NCI-H526 treated with DMSO at 0.1 percent for 48 hours (cell line): ENCODE data around the gene SLC29A2.

Source experiments
- DNase-seq: peaks from one replicate; lab custom pipeline; 2025; lab: John Stamatoyannopoulos, UW

Gene SLC29A2

DNA sequence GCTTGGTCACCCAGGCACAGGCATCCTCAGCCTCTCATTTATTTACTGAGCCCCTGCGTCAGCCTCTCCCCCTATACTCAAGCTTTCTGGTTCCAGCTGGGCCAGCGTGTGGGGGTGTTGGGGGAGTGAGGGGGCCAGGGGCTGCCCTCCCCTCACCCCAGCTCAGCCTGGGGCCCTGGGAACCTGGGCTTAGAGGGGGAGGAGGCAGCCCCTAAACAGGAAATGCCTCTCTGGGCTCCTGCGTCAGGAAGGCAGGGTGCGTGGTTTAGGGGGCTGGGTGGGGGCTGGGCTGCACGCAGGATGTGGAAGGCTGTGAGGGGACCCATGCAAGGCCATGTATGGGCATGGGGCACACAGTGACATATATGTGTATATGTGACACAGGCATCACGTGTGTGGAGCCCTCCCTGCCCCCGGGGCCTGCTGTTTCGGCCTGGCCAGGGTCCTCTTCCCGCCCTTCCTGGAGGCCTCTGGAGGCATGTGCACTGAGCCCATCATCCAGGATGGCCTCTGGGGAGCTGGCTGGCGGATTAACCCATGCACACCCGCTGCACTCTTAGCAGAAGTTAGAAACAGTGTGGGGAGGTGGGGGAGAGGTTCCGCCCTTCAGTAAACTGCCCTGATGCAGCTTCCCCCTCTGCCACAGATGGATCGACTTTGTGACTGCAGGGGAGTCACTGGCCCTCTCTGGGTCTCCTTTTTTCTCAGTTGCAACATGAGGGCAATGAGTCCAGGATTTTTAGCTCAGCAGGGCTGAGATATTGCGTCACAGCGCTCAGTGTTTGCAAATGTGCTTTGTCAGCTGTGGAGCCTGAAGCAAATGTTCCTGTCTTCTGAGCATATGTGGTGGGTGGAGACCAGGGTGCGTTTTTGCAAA, 53.6 kb downstream of the SLC29A2 start:
- no peak for DNase-seq

- DNase-seq, result no peak
These were observed 54.2 kb downstream of the SLC29A2 start for GRCh38 chr11:66317322-66317722.

DNA sequence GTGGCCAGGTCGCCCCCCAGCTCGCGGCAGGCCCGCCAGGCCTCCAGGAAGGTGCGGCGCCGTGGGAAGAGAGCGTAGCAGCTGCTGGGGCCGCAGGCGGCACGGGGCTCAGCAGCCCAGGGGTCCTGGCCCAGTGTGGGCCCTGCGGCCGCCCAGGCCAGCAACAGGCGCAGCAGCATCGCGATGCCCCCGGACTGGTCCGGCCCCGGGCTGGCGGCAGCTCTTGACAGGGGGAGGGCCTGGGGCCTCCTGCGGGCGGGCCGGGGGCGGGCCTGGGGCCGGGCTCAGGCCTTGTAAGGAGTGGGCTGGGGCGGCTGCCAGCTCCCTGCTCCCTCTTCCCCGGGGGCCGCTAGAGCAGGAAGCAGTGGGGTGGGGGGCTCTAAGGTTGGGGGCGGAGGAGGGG, 54.7 kb downstream of the SLC29A2 start, which contains the start of gene CD248:
CD248 (minus strand) TSS at position 196 of the 403 bp plus-strand sequence; CDS start at position 179, 17 bp downstream.
- no peak for DNase-seq

- DNase-seq, result no peak
These were observed 55.4 kb downstream of the SLC29A2 start for GRCh38 chr11:66315921-66316811.

DNA sequence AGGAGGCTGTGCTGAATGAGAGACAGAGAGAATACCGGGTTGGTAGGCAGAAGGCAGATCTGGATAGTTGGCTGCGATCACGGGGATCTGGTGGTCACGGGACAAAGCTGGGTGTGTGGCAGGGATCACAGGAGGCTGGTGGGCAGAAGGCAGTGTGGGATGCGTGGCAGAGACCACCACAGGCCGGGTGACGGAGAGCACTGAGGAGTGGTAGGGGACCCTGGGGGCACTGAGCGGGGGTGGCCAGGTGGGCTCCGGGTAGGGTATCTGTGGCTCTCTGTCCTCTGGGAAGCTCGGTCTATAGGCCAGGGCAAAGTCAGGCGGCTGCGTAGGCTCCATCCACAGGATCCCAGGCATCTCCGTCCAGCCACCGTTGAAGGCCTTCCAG, 56.1 kb downstream of the SLC29A2 start:
- DNase-seq, result no peak

GRCh38 chr11:66314561-66315497, 56.7 kb downstream of the SLC29A2 start:
- DNase-seq, result no peak

GRCh38 chr11:66314186-66314501, 57.4 kb downstream of the SLC29A2 start:
- DNase-seq, result no peak

- DNase-seq, result no peak
These were observed 58.0 kb downstream of the SLC29A2 start for GRCh38 chr11:66313321-66314185.

DNA sequence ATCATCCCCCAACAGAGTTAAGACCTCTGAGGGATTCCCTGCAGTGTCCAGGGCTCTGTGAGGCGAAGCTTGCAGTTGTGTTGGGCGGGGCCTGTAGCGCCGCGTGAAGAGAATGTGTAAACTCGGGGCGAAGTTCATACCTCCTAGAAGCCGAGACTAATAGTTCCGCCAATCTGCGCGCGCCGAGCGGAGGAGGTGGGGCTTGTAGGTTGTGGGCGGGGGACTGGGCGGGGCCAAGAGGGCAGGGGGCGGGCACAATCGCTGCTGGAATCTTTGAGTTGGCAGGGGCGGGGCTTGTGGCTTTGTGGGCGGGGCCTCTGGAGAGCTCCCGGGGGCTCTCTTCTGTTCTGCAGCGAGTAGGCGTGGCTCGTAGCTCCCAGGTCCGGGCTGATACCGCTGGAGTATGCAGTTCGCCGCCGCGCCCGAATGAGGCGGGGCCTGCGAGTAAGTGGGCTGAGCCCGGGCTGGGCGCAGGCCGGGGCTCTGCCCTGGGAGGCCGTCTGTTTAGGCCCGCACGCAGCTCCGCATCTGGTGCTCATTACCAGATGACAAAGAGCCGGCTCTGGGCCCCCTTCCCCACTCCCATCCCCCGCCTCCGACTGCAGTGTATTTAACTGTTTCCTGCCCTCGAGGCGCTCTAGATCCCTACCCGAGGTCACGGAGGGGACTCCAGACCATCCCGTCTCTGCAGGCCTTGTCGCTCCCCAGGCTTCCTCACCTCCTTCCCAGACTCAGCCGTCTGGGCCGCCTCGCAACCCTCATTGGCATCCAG, 58.8 kb downstream of the SLC29A2 start:
- peak; percentile 93 for DNase-seq
